Right lobe of liver (tissue), 6 donors: ENCODE data around the gene ADGRD1. TPM values are rescaled to one million over a fixed set of nuclear protein-coding genes. Genes with fewer than 3 reads are reported as not detected.
"Not testable (repeated sequence)": the region's sequence is repeated elsewhere in the genome, so short reads cannot be mapped to it uniquely, and the experiment has no call there.

Source experiments
- ATAC-seq, 4 donors: fragments of 200-7000 bp; cut with Tn5 transposase; one replicate each; pipeline ENCODE4 v1.9.1; 2020; ENCODE audit warnings: mild to moderate bottlenecking in 4 of 4, moderate library complexity in 4 of 4
- DNase-seq, 3 donors: peaks; one replicate each; pipeline ENCODE4 v3.0.0-alpha.2; 2020
- H3K27ac ChIP-seq, 3 donors: fragments of 200-600 bp; one replicate each; pipeline ENCODE4 v1.8.0; 2022
- H3K27me3 ChIP-seq, 2 donors: fragments of 200-600 bp; one replicate each; pipeline ENCODE4 v1.8.0; 2022
- H3K36me3 ChIP-seq, 4 donors: fragments of 200-600 bp; sonication (generic) in 1 of 4; one replicate each; pipeline versions ENCODE4 v1.5.1 to v1.8.0; 2017 to 2022; ENCODE audit warnings: control low read depth in 1 of 4
- H3K4me1 ChIP-seq, 4 donors: fragments of 200-600 bp; sonication (generic) in 1 of 4; one replicate each; pipeline versions ENCODE4 v1.5.1 to v1.8.0; 2017 to 2022; ENCODE audit warnings: control low read depth in 1 of 4
- H3K4me3 ChIP-seq, 3 donors: fragments of 200-600 bp; one replicate each; pipeline ENCODE4 v1.8.0; 2022
- H3K9me3 ChIP-seq, 4 donors: fragments of 200-600 bp; sonication (generic) in 1 of 4; one replicate each; pipeline versions ENCODE4 v1.5.1 to v1.8.0; 2017 to 2022; ENCODE audit warnings: control low read depth in 1 of 4
- POLR2A ChIP-seq: fragments of 450-650 bp; IDR thresholded peaks from one replicate; pipeline ENCODE4 v1.6.1; 2017; ENCODE audit warnings: antibody characterized with exemption, mild to moderate bottlenecking
- WGBS: methylation state at CpG from one replicate; pipeline ENCODE4 v1.1.6; 2018; ENCODE audit warnings: low coverage, low lambda C conversion rate; ENCODE audit not compliant: insufficient coverage; ENCODE audit errors: missing lambda C conversion rate; 5-methylcytosine and 5-hydroxymethylcytosine counted together
- intact Hi-C, 2 donors: fragments of 100-400 bp; cut with DNase I; formaldehyde crosslinking; loops; one replicate each; pipeline versions ENCODE4 v1.11.2 to v1.14.1; 2022
- total RNA-seq, 6 experiments: library from RNA; depleted of rRNA in 2 of 6; stranded (reverse); fragments of >200 nt in 2 of 6; fragmentation: NEBNext Ultra II Directional in 3 of 6; extraction: Animal tissue kit (Norgen Biotek cat#: 25700) in 3 of 6; gene quantifications; one replicate each; pipeline versions ENCODE4 v1.1.0 to v1.2.4, GENCODE V29; 2016 to 2023
- TF ChIP-seq, protein P1 (sequence below), 4 donors: fragments of 200-600 bp in 3 of 4; fragments of 450-650 bp in 1 of 4; IDR thresholded peaks; one replicate each; pipeline versions ENCODE4 v1.5.1 to v1.8.0; 2016 to 2022; ENCODE audit warnings: antibody characterized with exemption in 4 of 4, mild to moderate bottlenecking in 2 of 4
- donor health status: DM: no; HTN: yes; CAD: no.
- donor health status: DM: no; HTN: no; CAD: no.
- donor health status: DM: no; HTN: no; CAD: no.
- donor health status: DM: no; HTN: yes; CAD: no.
- donor health status: DM: no; HTN: yes; CAD: no.

Gene ADGRD1
- total RNA-seq, 6 experiments from 2014 or later, result 4.7 to 17.0 (median 10.9) TPM

DNA sequence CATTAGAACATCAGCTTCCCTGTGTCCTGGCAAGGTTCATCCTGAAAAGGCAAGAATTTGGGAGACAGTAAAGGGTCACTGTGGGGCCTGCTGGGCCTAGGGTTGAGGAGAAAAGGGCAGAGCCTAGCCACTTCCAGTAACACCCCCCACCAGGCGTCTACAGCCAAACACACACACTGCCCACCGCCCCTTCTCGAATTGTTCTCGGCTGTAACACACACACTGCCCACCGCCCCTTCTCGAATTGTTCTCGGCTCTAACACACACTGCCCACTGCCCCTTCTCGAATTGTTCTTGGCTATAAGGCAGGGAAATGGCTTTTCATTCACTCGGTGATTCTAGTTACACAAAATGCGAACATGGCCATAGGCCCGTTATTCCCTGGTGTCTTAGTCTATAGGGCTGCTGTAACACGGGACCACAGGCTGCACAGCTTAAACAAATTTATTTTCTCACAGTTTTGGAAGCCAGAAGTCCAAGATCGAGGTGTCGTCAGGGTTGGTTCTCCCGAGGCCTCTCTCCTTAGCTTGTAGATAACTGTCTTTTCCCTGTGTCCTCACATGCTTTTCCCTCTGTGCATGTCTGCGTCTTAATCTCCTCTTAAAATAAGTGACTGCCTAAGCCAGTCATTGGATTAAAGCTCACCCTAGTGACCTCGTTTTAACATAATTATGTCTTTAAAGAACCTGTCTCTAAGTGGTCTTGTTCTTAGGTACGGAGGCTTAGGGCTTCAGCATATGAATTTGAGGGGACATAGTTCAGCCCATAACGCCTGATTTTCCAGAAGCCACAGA is 171.0 kb downstream of the ADGRD1 start:
- H3K4me3 ChIP-seq, result no peak overlapping the region
- TF ChIP-seq, protein P1, sequence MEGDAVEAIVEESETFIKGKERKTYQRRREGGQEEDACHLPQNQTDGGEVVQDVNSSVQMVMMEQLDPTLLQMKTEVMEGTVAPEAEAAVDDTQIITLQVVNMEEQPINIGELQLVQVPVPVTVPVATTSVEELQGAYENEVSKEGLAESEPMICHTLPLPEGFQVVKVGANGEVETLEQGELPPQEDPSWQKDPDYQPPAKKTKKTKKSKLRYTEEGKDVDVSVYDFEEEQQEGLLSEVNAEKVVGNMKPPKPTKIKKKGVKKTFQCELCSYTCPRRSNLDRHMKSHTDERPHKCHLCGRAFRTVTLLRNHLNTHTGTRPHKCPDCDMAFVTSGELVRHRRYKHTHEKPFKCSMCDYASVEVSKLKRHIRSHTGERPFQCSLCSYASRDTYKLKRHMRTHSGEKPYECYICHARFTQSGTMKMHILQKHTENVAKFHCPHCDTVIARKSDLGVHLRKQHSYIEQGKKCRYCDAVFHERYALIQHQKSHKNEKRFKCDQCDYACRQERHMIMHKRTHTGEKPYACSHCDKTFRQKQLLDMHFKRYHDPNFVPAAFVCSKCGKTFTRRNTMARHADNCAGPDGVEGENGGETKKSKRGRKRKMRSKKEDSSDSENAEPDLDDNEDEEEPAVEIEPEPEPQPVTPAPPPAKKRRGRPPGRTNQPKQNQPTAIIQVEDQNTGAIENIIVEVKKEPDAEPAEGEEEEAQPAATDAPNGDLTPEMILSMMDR (IDR thresholded peaks at IDR 0.05), result no peak
- no peak for TF ChIP-seq POLR2A
- no peaks in the 10 kb centered on the region for H3K4me1 ChIP-seq
- no peak overlapping the region for H3K27ac ChIP-seq
- ATAC-seq (no peak), DNase-seq (peak in 1 of 3 donors; percentile 12)
- WGBS, result 79% methylated on average over 18 of the region's 19 CpGs
- intact Hi-C loops, result no loop called here
- no peaks in the 10 kb centered on the region for H3K27me3 ChIP-seq
- H3K9me3 ChIP-seq, result no peaks in the 10 kb centered on the region
- no peaks in the 10 kb centered on the region for H3K36me3 ChIP-seq

DNA sequence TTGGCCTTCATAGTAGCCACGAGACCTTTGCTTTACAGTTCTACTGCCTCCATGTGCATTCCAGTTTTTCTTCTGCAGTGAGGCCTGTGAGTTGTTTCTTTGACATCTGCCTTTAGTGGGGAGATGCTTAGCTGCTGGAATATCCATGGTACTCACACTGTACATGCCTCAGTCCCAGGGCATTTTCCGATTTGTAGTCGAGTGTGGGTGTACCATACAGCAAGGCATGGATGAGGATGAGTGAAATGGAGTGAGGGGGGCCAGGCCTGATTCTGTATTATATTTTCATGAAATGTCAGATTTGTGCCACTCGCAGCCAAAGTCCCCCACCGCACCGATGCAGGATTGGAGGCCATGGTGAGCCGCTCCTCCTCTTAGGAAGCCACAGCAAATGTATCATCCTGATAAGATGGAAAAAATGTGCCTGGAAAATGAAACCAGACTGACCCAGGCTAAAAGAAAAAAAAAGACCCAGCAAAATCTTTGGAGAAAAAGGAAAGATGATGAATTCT is 173.0 kb downstream of the ADGRD1 start:
- Histone ChIP-seq H3K4me3 (no peak overlapping the region), H3K27me3 (no peaks in the 10 kb centered on the region), H3K4me1 (no peaks in the 10 kb centered on the region), H3K27ac (no peak overlapping the region), H3K36me3 (no peaks in the 10 kb centered on the region), H3K9me3 (no peaks in the 10 kb centered on the region)
- no peak for TF ChIP-seq POLR2A
- TF ChIP-seq, protein P1 (IDR thresholded peaks at IDR 0.05), result no peak
- WGBS, result 83% methylated on average over 7 of the region's 7 CpGs
- DNase-seq (peak in 1 of 3 donors; percentile 23), ATAC-seq (no peak)
- intact Hi-C loops, result no loop called here

DNA sequence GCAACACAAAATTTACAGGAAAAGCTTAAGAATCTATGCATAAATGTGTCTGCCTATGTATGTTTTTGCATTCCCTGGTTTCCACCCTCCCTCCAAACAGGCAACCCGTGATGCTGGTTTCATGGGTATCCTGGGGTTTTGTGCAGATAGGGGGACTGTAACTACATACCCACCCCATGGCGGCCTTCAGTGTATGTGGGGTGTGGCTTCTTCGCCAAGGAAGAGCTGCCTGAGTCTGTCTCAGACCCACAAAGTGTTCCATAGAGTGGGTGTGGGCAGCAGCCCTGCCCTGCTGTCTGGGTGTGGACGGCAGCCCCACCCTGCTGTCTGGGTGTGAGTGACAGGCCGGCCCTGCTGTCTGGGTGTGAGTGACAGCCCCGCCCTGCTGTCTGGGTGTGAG is 174.8 kb downstream of the ADGRD1 start:
- Histone ChIP-seq H3K9me3 (no peaks in the 10 kb centered on the region), H3K4me3 (no peak overlapping the region), H3K27me3 (no peaks in the 10 kb centered on the region), H3K4me1 (no peaks in the 10 kb centered on the region), H3K27ac (no peak overlapping the region), H3K36me3 (no peaks in the 10 kb centered on the region)
- TF ChIP-seq POLR2A, result no peak
- TF ChIP-seq, protein P1 (IDR thresholded peaks at IDR 0.05), result no peak
- 93% methylated on average over 2 of the region's 6 CpGs for WGBS
- DNase-seq, result peak in 1 of 3 donors; percentile 15
- ATAC-seq, result no peak
- intact Hi-C loops, result no loop called here

DNA sequence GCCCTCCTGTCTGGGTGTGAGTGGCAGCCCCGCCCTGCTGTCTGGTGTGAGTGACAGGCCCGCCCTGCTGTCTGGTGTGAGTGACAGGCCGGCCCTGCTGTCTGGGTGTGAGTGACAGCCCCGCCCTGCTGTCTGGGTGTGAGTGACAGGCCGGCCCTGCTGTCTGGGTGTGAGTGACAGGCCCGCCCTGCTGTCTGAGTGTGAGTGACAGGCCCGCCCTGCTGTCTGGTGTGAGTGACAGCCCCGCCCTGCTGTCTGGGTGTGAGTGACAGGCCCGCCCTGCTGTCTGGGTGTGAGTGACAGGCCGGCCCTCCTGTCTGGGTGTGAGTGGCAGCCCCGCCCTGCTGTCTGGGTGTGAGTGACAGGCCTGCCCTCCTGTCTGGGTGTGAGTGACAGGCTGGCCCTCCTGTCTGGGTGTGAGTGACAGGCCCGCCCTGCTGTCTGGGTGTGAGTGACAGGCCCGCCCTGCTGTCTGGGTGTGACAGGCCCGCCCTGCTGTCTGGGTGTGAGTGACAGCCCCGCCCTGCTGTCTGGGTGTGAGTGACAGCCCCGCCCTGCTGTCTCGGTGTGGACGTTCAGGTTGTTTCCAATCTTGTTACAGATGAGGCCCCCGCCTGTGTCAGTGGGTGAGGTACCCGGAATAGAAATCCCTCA is 175.4 kb downstream of the ADGRD1 start:
- H3K27ac ChIP-seq, H3K9me3 ChIP-seq, H3K4me3 ChIP-seq, H3K4me1 ChIP-seq, ATAC-seq, intact Hi-C loops, H3K36me3 ChIP-seq, H3K27me3 ChIP-seq: not testable (repeated sequence)
- DNase-seq, result peak in 1 of 3 donors; percentile 15
- WGBS, result 63% methylated on average over 3 of the region's 20 CpGs

DNA sequence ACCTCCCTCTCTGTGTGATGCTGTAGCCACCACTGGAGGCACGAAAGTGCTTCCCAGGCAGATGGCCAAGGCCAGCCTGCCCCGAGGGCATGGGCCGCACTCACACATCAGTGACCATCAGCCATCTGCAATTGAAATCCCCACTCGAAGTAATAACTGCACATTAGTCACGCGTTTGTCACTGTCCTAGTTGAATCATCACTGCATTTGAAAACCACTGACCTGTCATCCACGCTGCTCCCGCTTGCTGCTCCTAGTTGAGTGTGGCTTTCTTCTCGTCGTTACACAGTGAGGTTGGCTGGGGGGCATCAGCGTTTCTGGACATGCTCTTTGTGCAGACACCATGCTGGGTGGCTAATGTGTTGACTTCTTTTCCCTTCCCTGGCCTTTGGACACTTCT is 176.1 kb downstream of the ADGRD1 start:
- Histone ChIP-seq H3K9me3 (no peaks in the 10 kb centered on the region), H3K27ac (no peak overlapping the region), H3K27me3 (no peaks in the 10 kb centered on the region), H3K4me3 (no peak overlapping the region), H3K36me3 (no peaks in the 10 kb centered on the region), H3K4me1 (no peaks in the 10 kb centered on the region)
- 76% methylated on average over 4 of the region's 11 CpGs for WGBS
- peak in 1 of 3 donors; percentile 23 for DNase-seq
- no peak for ATAC-seq
- TF ChIP-seq POLR2A, result no peak
- TF ChIP-seq, protein P1 (IDR thresholded peaks at IDR 0.05), result no peak
- intact Hi-C loops, result no loop called here
